ENCODE data around the gene SPTBN5.

The SPTBN5 gene

GRCh38 chr15:41903782-41904181 is 9.9 kb upstream of the SPTBN5 start:
- FAIRE-seq = no peak

- no peak for FAIRE-seq
Measured at GRCh38 chr15:41901431-41901830, 7.6 kb upstream of the SPTBN5 start.

GRCh38 chr15:41900526-41901380 is 6.9 kb upstream of the SPTBN5 start:
- no peak for FAIRE-seq

GRCh38 chr15:41899854-41900442 is 6.1 kb upstream of the SPTBN5 start:
- FAIRE-seq = no peak

- no peak for FAIRE-seq
Measured at GRCh38 chr15:41897363-41897799, 3.5 kb upstream of the SPTBN5 start.

- FAIRE-seq = no peak
Measured at GRCh38 chr15:41896566-41896965, 2.7 kb upstream of the SPTBN5 start.

GRCh38 chr15:41895957-41896356 is 2.1 kb upstream of the SPTBN5 start:
- FAIRE-seq = no peak

- FAIRE-seq = no peak
Measured at GRCh38 chr15:41895491-41895890, 1.6 kb upstream of the SPTBN5 start.

- no peak for FAIRE-seq
Measured at GRCh38 chr15:41894791-41895463, 1.1 kb upstream of the SPTBN5 start.

- no peak for FAIRE-seq
Measured at GRCh38 chr15:41894251-41894790, 468 bp upstream of the SPTBN5 start.

GRCh38 chr15:41892621-41893421 is 1.0 kb downstream of the SPTBN5 start:
- FAIRE-seq = no peak

- FAIRE-seq = no peak
Measured at GRCh38 chr15:41891946-41892345, 1.9 kb downstream of the SPTBN5 start.

- no peak for FAIRE-seq
Measured at GRCh38 chr15:41891226-41891625, 2.6 kb downstream of the SPTBN5 start.

- FAIRE-seq = no peak
Measured at GRCh38 chr15:41890050-41890690, 3.7 kb downstream of the SPTBN5 start.

- FAIRE-seq = no peak
Measured at GRCh38 chr15:41888662-41889253, 5.1 kb downstream of the SPTBN5 start.

- no peak for FAIRE-seq
Measured at GRCh38 chr15:41887893-41888292, 6.0 kb downstream of the SPTBN5 start.

GRCh38 chr15:41887161-41887560 is 6.7 kb downstream of the SPTBN5 start:
- no peak for FAIRE-seq

GRCh38 chr15:41886741-41887140 is 7.1 kb downstream of the SPTBN5 start:
- FAIRE-seq = no peak

GRCh38 chr15:41885841-41886240 is 8.0 kb downstream of the SPTBN5 start:
- no peak for FAIRE-seq

GRCh38 chr15:41885321-41885720 is 8.5 kb downstream of the SPTBN5 start:
- no peak for FAIRE-seq

GRCh38 chr15:41884458-41884857 is 9.4 kb downstream of the SPTBN5 start:
- FAIRE-seq = no peak

GRCh38 chr15:41883484-41883825 is 10.4 kb downstream of the SPTBN5 start:
- FAIRE-seq = no peak

Data from A204.1 (cell line).